Liver (tissue), 3 donors: ENCODE measurements around the gene NEK6.

Experiments
- CTCF ChIP-seq: fragments of 150-350 bp; IDR thresholded peaks from 2 replicates; pipeline ENCODE4 v1.5.1; 2017; ENCODE audit warnings: improper control_type of control experiment, low read depth, low read length; ENCODE audit not compliant: missing input control
- EGR1 ChIP-seq, 2 donors: IDR thresholded peaks; 2 replicates each; pipeline ENCODE4 v1.6.1; 2016 to 2018; ENCODE audit warnings: antibody characterized with exemption in 2 of 2, low read depth in 2 of 2
- RAD21 ChIP-seq, 2 donors: IDR thresholded peaks; 2 replicates each; pipeline ENCODE4 v1.6.1; 2016; ENCODE audit warnings: antibody characterized with exemption in 2 of 2, mild to moderate bottlenecking in 2 of 2
- REST ChIP-seq: IDR thresholded peaks from 2 replicates; pipeline ENCODE4 v1.6.1; 2016; ENCODE audit warnings: antibody characterized with exemption, mild to moderate bottlenecking
- SP1 ChIP-seq: IDR thresholded peaks from 2 replicates; pipeline ENCODE4 v1.6.1; 2018; ENCODE audit warnings: antibody characterized with exemption, mild to moderate bottlenecking
- TAF1 ChIP-seq: conservative IDR thresholded peaks from 2 replicates; pipeline ENCODE4 v1.6.1; 2016; ENCODE audit warnings: antibody characterized with exemption, mild to moderate bottlenecking
- YY1 ChIP-seq: IDR thresholded peaks from 2 replicates; pipeline ENCODE4 v1.6.1; 2016; ENCODE audit warnings: antibody characterized with exemption, mild to moderate bottlenecking
- TF ChIP-seq, protein P1 (sequence below): IDR thresholded peaks from 2 replicates; pipeline ENCODE4 v1.6.1; 2016; ENCODE audit warnings: antibody characterized with exemption
- donor health status: healthy.
- donor health status: healthy.

DNA sequence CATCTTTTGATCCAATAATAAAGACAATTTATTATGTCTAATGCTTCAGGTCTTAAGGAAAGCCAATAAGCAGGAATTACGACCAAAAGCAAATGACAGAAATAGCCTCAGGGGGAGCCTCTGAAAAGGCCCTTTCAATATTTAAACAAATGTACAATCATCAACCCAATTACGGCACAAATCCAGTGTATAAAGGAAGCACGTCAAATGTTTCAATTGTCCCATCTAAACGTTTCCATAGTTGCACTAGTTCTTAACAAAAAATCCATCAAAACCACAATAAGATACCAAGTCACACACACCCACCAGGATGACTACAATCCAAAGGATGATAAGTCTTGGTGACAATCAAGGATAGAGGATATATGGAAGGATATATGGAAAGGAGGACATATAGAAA, 115.6 kb downstream of the NEK6 start:
- TF ChIP-seq SP1 (no peak), CTCF (no peak), EGR1 (IDR thresholded peaks at IDR 0.05; ENCODE audit: low read depth in 2 of 2) (no peak), RAD21 (IDR thresholded peaks at IDR 0.05) (no peak), YY1 (no peak), TAF1 (no peak), REST (no peak)
- TF ChIP-seq, protein P1, sequence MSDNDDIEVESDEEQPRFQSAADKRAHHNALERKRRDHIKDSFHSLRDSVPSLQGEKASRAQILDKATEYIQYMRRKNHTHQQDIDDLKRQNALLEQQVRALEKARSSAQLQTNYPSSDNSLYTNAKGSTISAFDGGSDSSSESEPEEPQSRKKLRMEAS: no peak
